GM12873 (cell line): ENCODE results near the gene SLC25A21.

ENCODE experiments used
- TF ChIP-seq, protein P1 (sequence below): IDR thresholded peaks from 2 replicates; pipeline ENCODE4 v1.5.1; 2012; ENCODE audit warnings: low read depth, mild to moderate bottlenecking, moderate library complexity, low read length, control low read depth; ENCODE audit not compliant: insufficient read depth; ENCODE audit errors: missing control alignments

Gene SLC25A21

DNA sequence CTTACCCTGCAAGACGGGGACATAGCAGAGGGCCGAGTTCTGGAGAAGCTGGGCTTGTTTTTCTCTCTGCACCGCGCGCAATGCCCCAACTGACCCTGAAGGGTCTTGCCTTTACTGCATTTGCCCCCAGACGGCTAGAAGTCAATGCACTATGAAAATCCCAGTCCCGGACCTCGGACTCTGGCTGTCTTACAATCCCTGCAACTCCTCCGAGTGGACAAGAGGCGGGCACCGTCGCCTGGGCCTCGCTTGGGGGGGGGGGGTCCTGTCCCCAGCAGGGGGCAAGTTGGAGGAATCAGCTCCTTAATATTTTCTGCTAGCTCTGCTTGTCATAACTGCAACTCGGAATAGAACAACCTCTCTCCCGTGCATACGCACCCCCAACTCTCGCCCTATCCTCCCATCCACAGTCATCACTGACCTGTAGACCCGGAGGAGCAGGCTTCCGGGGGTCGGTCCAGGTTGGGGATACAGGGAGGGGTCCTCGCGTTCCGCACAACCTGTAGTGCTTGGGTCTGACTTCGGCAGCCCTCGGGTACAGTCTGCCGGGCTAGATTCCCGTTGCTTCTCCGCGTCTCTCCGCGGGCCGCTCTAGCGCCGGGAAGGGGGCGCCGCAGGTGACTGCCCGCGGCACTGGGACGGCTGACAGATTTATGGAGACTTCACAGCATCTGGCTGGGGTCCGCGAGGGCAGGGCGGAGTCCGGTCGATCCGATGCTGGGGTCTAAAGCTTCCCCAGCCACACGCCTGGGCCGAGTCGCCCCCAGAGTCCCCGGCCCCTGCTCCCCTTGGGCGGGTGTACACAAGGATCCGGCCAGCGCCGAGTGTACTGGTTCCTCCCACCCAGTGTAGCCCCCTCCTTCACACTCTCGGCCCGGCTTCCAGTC is 514.0 kb downstream of the SLC25A21 start:
- TF ChIP-seq, protein P1, sequence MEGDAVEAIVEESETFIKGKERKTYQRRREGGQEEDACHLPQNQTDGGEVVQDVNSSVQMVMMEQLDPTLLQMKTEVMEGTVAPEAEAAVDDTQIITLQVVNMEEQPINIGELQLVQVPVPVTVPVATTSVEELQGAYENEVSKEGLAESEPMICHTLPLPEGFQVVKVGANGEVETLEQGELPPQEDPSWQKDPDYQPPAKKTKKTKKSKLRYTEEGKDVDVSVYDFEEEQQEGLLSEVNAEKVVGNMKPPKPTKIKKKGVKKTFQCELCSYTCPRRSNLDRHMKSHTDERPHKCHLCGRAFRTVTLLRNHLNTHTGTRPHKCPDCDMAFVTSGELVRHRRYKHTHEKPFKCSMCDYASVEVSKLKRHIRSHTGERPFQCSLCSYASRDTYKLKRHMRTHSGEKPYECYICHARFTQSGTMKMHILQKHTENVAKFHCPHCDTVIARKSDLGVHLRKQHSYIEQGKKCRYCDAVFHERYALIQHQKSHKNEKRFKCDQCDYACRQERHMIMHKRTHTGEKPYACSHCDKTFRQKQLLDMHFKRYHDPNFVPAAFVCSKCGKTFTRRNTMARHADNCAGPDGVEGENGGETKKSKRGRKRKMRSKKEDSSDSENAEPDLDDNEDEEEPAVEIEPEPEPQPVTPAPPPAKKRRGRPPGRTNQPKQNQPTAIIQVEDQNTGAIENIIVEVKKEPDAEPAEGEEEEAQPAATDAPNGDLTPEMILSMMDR, result no peak

GRCh38 chr14:36657399-36658122 is 514.8 kb downstream of the SLC25A21 start:
- TF ChIP-seq, protein P1, result no peak

GRCh38 chr14:36656687-36657398 is 515.6 kb downstream of the SLC25A21 start:
- TF ChIP-seq, protein P1, result no peak

GRCh38 chr14:36655963-36656686 is 516.3 kb downstream of the SLC25A21 start:
- TF ChIP-seq, protein P1, result peak; percentile 55

GRCh38 chr14:36655571-36655962 is 516.8 kb downstream of the SLC25A21 start:
- TF ChIP-seq, protein P1, result no peak

- TF ChIP-seq, protein P1, result no peak
Measured at GRCh38 chr14:36654794-36655381, 517.5 kb downstream of the SLC25A21 start.
